ENCODE measurements around the gene NPEPL1.
"Not testable (repeated sequence)": the region's sequence is repeated elsewhere in the genome, so short reads cannot be mapped to it uniquely, and the experiment has no call there.

NPEPL1 gene

DNA sequence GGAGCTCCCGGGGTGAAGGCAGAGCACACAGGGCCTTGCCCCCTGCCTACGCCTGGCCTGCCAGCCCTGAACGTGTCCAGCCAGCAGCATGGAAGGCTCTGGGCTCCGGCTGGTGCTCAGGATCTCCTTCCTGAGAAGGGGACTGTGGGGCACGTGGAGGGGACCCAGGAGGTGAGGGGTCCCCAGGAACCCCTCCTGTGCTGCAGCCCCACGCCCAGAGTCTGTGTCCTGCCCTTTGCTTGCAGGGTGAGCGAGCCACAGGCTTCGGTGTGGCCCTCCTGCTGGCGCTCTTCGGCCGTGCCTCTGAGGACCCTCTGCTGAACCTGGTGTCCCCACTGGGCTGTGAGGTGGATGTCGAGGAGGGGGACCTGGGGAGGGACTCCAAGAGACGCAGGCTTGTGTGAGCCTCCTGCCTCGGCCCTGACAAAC, 22.3 kb downstream of the NPEPL1 start:
- no peak for DNase-seq

DNA sequence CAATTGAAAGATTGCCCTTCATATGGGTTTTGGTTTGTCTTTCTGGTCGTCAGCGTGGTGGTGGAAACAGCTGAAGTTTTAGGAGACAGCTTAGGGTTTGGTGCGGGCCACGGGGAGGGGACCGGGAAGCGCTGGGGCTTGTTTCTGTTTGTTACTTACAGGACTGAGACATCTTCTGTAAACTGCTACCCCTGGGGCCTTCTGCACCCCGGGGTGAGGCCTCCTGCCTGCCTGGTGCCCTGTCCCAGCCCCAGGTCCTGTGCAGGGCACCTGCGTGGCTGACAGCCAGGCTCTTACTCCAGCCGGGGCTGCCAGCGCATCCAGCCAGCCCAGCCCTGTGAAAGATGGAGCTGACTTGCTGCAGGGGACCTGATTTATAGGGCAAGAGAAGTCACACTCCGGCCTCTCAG, 22.8 kb downstream of the NPEPL1 start:
- no peak for DNase-seq

GRCh38 chr20:58715801-58716475, 23.3 kb downstream of the NPEPL1 start:
- DNase-seq, result no peak

DNA sequence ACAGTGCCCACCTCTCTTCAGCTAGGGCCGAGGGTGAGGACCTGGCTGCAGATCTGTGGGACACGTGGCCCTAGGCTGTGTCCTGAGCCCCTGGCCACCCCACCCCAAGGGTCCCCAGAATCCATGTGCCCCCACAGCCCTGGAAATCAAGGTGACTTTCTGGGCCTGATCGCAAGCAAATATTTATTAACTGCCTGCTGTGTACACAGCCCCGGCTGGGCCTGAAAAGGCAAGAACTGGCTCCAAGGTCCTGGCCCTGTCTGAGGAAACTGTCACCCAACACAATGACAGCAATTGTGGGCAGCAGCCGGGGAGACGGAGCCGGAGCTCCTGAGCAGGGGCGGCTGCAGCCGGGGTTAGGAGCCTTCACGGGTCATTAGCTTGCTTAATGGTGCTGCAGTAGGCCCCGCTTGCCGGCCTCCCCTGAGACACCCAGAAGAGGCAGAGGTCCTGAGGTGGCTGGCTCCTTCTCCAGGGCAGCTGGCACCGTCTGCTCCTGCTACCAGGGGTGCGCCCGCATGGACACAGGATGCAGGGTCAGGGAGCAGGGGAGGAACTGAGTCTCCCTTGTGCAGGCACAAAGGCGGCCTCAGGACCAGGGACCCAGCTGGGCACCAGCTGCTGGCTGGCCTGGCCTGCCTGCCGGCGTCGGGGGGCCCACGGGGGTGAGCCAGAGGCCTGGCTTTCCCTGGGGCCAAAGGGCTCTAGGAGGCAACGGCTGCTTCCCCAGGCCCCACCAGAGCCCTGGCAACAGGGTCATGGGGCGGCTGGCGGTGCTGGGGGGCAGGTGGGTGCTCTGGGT, 24.1 kb downstream of the NPEPL1 start:
- no peak for DNase-seq

GRCh38 chr20:58717278-58718091, 24.9 kb downstream of the NPEPL1 start:
- DNase-seq, result no peak

DNA sequence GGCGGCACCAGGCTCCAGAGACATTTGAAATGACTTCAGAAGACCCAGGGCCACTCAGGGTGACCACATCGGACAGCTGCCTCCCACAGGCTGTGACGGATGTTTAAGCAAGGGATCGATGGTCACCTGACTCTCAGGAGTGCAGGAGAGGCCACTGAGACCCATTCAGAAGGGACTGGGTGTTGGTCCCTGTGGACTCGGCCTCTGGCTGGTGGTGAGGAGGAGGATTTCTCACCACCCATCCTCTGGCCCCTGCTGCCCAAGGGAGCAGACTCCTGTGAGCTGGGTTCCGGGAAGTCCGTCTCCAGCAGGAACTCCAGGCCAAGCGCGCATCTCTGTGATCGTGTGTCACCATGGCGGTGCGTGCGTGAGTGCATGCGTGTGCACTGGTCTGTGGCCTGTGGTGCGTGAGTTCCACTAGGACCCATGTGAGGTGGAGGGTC, 25.5 kb downstream of the NPEPL1 start:
- no peak for DNase-seq

DNA sequence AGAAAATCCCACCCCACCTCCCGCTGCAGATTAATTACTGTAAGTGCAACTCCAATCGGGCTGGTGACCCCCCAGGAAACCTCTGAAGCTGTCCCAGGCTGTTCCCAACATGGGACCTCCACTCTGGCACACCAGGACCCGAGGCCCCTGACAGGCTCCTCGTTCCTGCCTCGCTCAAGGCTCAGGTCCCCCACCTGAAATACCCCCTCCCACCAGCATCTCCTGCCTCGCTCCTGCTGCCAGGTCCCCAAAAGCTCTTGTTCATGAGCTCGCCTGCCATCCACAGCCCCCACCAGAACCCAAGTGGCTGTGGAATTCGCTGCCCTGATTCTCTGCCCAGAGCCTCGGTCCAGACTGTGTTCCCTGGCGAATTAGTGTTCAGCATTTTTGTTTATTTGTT, 26.1 kb downstream of the NPEPL1 start:
- no peak for DNase-seq

DNA sequence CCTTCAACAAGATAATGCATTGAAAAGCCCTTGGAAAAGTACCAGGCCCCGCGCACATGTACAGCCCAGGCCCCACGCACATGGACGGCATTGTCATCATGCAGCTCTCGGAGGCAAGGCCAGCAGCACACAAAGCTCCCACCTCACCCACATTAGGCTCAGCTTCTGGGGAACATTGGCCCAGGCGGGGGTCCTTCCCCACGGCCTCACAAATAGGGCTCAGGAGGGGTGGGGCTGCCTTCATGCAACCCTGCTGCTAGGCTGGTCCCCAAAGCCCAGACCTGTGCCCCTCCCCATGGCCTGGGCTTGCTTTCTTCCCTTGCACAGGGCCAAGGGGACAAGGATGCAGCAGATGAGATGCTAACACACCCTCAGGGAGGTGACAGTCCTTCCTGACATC, 26.7 kb downstream of the NPEPL1 start:
- no peak for DNase-seq

GRCh38 chr20:58719971-58720371, 27.4 kb downstream of the NPEPL1 start:
- DNase-seq, result no peak

DNA sequence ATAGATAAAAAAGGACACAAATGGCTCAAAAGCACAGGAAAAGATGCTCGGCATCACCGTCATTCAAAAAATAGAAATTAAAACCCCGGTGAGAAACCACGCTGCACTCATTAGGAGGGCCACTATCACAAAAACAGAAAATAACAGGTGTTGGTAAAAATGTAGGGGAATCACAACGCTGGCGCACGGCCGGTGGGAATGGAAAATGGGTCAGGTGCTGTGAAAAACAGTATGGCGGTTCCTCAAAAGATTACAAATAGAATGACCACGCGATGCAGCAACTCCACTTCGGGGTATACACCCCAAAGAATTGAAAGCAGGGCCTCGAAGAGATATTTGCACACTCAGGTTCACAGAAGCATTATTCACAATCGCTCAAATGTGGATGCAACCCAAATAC, 28.3 kb downstream of the NPEPL1 start:
- no peak for DNase-seq

- no peak for DNase-seq
Measured at GRCh38 chr20:58721951-58722778, 29.6 kb downstream of the NPEPL1 start.

- no peak for DNase-seq
Measured at GRCh38 chr20:58722877-58723627, 30.5 kb downstream of the NPEPL1 start.

DNA sequence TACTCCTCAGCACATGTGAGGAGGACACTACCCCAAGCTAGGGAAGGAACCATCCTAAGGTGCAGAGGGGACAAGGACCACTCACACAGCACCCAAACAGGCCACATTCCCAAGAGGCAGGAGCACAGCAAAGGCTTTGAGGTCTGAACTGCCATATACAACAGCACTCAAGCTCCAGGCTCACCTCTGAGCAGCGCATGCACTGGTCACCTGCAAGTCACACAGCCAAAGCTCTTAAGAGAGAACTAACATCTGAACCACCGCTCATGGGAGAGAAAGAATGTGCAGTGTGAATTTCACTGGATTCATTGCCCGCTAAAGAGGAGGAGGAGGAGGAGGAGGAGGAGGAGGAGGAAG, 31.0 kb downstream of the NPEPL1 start:
- no peak for DNase-seq

GRCh38 chr20:58726156-58726555, 33.6 kb downstream of the NPEPL1 start:
- DNase-seq, result not testable (repeated sequence)

DNA sequence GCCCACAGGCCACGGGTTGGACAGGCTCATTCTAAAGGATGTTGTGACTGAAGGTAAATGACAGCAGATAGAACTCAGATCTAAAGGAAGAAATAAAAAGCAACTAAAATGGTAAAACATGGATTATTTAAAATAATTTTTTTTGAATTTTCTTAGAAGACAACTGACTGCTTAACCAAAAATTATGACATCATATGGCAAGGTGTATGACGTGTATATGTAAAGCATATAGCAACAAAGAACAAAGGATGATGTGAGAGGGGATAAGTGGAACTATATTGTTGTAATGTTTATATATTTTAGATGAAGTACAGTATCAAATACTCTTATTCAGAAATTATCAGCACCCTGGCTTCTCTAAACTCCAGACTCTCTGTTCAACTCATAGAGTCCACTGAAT, 38.6 kb downstream of the NPEPL1 start:
- DNase-seq, result no peak

DNA sequence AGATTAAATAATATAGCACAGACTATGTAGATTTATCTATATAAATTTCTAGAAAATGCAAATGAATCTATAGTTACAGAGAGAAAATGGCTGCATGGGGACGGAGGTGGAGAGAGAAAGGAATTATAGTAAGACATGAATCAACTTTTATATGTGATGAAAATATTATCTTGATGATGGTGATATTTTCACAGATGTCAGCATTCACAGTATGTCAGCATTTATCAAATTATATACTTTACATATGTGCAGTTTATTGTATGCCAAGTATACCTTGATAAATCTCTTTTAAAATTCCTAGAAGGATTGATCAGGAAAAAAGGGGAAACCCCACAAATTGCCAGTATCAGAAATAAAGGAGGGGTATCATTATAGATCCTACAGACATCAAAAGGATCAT, 44.6 kb downstream of the NPEPL1 start:
- DNase-seq, result no peak

- no peak for DNase-seq
Measured at GRCh38 chr20:58740356-58741308, 48.0 kb downstream of the NPEPL1 start.

GRCh38 chr20:58741384-58741783, 48.8 kb downstream of the NPEPL1 start:
- DNase-seq, result no peak

DNA sequence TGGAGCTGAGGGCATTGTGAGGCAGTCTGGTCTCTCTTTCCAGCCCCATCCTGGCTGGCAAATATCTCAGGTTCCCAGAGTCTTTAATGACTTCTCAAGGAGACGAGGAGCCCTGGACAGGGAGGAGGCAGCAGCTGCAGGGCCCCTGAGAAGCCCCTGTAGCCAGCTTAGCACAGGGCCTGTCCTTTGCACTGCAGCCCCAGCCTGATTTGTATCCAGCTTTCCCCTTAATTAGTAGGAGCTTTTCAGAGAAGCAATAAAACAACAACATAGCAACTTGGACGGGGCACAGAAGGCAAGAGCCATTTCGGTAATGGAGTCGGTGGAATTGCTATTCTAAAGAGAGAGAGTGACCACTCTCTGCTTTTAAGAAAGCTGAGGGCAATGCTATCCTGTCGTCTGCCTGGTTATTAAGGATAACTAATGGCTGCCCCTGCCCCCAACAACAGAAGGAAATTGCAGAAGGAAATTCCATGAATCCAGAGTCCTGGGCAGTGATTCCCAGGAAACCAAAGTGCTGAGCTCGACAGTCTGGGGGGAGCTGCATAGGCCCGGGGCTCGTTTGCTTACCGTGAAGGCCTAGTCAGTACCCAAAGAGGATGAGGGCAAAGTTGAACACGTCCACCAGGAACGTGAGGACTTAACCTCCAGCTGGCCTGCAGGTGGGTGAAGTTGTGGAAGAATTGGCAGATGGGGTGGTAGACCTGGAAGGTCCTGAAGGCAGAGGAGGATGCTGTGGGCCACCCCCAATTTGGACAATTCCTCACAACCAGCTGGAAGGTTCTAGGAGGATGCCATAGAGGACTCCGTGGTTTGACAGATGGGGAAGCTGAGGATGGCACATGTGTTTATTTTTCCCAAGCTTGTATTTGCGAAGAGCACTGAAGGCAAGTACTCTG, 50.3 kb downstream of the NPEPL1 start:
- DNase-seq, result no peak

Measured in fibroblast of skin of right biceps (primary cell).